GM23248 (cell line): ENCODE measurements around the gene MTMR6.

Experiments
- EZH2 ChIP-seq: fragments of 200-600 bp; sonication (generic); IDR thresholded peaks from 2 replicates; pipeline ENCODE4 v1.6.1; 2018; ENCODE audit warnings: antibody characterized with exemption, mild to moderate bottlenecking; ENCODE audit not compliant: insufficient read depth, poor library complexity, severe bottlenecking
- EZH2phosphoT487 ChIP-seq: fragments of 200-600 bp; sonication (generic); IDR thresholded peaks from 2 replicates; pipeline ENCODE4 v1.6.1; 2018; ENCODE audit warnings: antibody characterized with exemption, moderate library complexity, mild to moderate bottlenecking, low read depth; ENCODE audit not compliant: insufficient read depth

GRCh38 chr13:25252225-25252624, 35.1 kb downstream of the MTMR6 start:
- TF ChIP-seq EZH2, result no peak
- TF ChIP-seq EZH2phosphoT487, result no peak
